Parathyroid adenoma (tissue), 2 donors: ENCODE results near the gene TLCD2.
A peak's percentile ranks its signal among the peaks of the same experiment; 100 is the strongest.
"Not testable (repeated sequence)": the region's sequence is repeated elsewhere in the genome, so short reads cannot be mapped to it uniquely, and the experiment has no call there.

Source experiments
- H2AFZ ChIP-seq: fragments of 300-600 bp; sonication (generic); one replicate; pipeline ENCODE4 v1.7.0; 2017; ENCODE audit warnings: antibody characterized with exemption, mild to moderate bottlenecking
- H3K27ac ChIP-seq: fragments of 300-600 bp; sonication (generic); one replicate; pipeline ENCODE4 v1.7.0; 2017
- H3K27me3 ChIP-seq: fragments of 300-600 bp; sonication (generic); one replicate; pipeline ENCODE4 v1.7.0; 2017; ENCODE audit warnings: low read length; ENCODE audit not compliant: control insufficient read depth, insufficient read depth
- H3K36me3 ChIP-seq: fragments of 300-600 bp; sonication (generic); one replicate; pipeline ENCODE4 v1.7.0; 2017; ENCODE audit warnings: low read length; ENCODE audit not compliant: control insufficient read depth, insufficient read depth
- H3K4me1 ChIP-seq: fragments of 300-600 bp; sonication (generic); one replicate; pipeline ENCODE4 v1.7.0; 2017; ENCODE audit warnings: control low read depth
- H3K4me2 ChIP-seq: fragments of 300-600 bp; sonication (generic); one replicate; pipeline ENCODE4 v1.7.0; 2017; ENCODE audit warnings: low read length
- H3K4me3 ChIP-seq: fragments of 300-600 bp; sonication (generic); one replicate; pipeline ENCODE4 v1.7.0; 2017; ENCODE audit warnings: low read depth, low read length
- H3K79me2 ChIP-seq: fragments of 300-600 bp; sonication (generic); one replicate; pipeline ENCODE4 v1.7.0; 2017; ENCODE audit warnings: control low read depth
- H3K9ac ChIP-seq: fragments of 300-600 bp; sonication (generic); one replicate; pipeline ENCODE4 v1.7.0; 2017; ENCODE audit warnings: mild to moderate bottlenecking
- H3K9me3 ChIP-seq: fragments of 300-600 bp; sonication (generic); one replicate; pipeline ENCODE4 v1.7.0; 2017; ENCODE audit warnings: low read length; ENCODE audit not compliant: control insufficient read depth
- CTCF ChIP-seq: fragments of 300-600 bp; sonication (generic); IDR thresholded peaks from one replicate; pipeline ENCODE4 v1.7.0; 2017; ENCODE audit warnings: antibody characterized with exemption, mild to moderate bottlenecking
- donor health status: primary hyperparathyroidism.

TLCD2 gene

GRCh38 chr17:1690544-1691221 is 19.5 kb downstream of the TLCD2 start:
- Histone ChIP-seq H3K4me2 (no peak overlapping the region), H3K79me2 (no peaks in the 10 kb centered on the region), H2AFZ (no peak overlapping the region), H3K4me3 (no peak overlapping the region), H3K9me3 (no peaks in the 10 kb centered on the region), H3K9ac (no peak overlapping the region), H3K36me3 (no peaks in the 10 kb centered on the region), H3K4me1 (no peaks in the 10 kb centered on the region), H3K27ac (no peak overlapping the region), H3K27me3 (no peaks in the 10 kb centered on the region)
- TF ChIP-seq CTCF: no peak

- H3K27ac ChIP-seq, H3K36me3 ChIP-seq, H2AFZ ChIP-seq, H3K27me3 ChIP-seq, H3K79me2 ChIP-seq, H3K9me3 ChIP-seq, H3K9ac ChIP-seq, H3K4me2 ChIP-seq, H3K4me3 ChIP-seq, H3K4me1 ChIP-seq: not testable (repeated sequence)
Observed at GRCh38 chr17:1688405-1688804, 21.8 kb downstream of the TLCD2 start.

- no peaks in the 10 kb centered on the region for H3K27me3 ChIP-seq
- peaks cover 19% of the 10 kb centered on the region for H3K79me2 ChIP-seq
- TF ChIP-seq CTCF: no peak
- no peak overlapping the region for H3K4me3 ChIP-seq
- no peak overlapping the region for H3K27ac ChIP-seq
- H2AFZ ChIP-seq: no peak overlapping the region
- H3K36me3 ChIP-seq: no peaks in the 10 kb centered on the region
- no peaks in the 10 kb centered on the region for H3K9me3 ChIP-seq
- H3K9ac ChIP-seq: no peak overlapping the region
- H3K4me1 ChIP-seq: peaks cover 6% of the 10 kb centered on the region
- no peak overlapping the region for H3K4me2 ChIP-seq
Observed at GRCh38 chr17:1686086-1686485, 24.1 kb downstream of the TLCD2 start.

- Histone ChIP-seq H3K79me2 (peaks cover 29% of the 10 kb centered on the region), H2AFZ (peak within 1 kb of the TSS; percentile 91), H3K4me1 (peaks cover 6% of the 10 kb centered on the region), H3K9ac (peak within 1 kb of the TSS; percentile 69), H3K9me3 (no peaks in the 10 kb centered on the region), H3K27ac (peak within 1 kb of the TSS; percentile 95), H3K4me3 (peak within 1 kb of the TSS; percentile 84), H3K27me3 (no peaks in the 10 kb centered on the region), H3K4me2 (peak within 1 kb of the TSS; percentile 90), H3K36me3 (no peaks in the 10 kb centered on the region)
- no peak for TF ChIP-seq CTCF
Observed at GRCh38 chr17:1684378-1685189, 25.6 kb downstream of the TLCD2 start, which contains the start of gene PRPF8. Gene PRPF8, minus strand, starts transcription at chr17:1684867. Its CDS starts 296 bp downstream, at chr17:1684571.

GRCh38 chr17:1683459-1683858 is 26.7 kb downstream of the TLCD2 start:
- Histone ChIP-seq H3K9me3 (no peaks in the 10 kb centered on the region), H3K9ac (no peak overlapping the region), H2AFZ (no peak overlapping the region), H3K27ac (peak overlapping the region; percentile 95), H3K27me3 (no peaks in the 10 kb centered on the region), H3K36me3 (no peaks in the 10 kb centered on the region), H3K79me2 (peaks cover 40% of the 10 kb centered on the region), H3K4me1 (peaks cover 6% of the 10 kb centered on the region), H3K4me2 (peak overlapping the region; percentile 90), H3K4me3 (peak overlapping the region; percentile 84)
- TF ChIP-seq CTCF: no peak
